GM12873 (cell line): ENCODE results near the gene PAM.

Source experiments
- CTCF ChIP-seq: IDR thresholded peaks from 2 replicates; pipeline ENCODE4 v1.5.1; 2012; ENCODE audit warnings: low read depth, mild to moderate bottlenecking, moderate library complexity, low read length, control low read depth; ENCODE audit not compliant: insufficient read depth; ENCODE audit errors: missing control alignments

PAM gene

GRCh38 chr5:102833146-102833545, 78.0 kb downstream of the PAM start:
- no peak for TF ChIP-seq CTCF

GRCh38 chr5:102834438-102834964, 79.4 kb downstream of the PAM start:
- TF ChIP-seq CTCF = no peak

- TF ChIP-seq CTCF = no peak
Observed at GRCh38 chr5:102835717-102836116, 80.6 kb downstream of the PAM start.

- no peak for TF ChIP-seq CTCF
Observed at GRCh38 chr5:102841021-102841420, 85.9 kb downstream of the PAM start.

GRCh38 chr5:102843997-102844396, 88.9 kb downstream of the PAM start:
- TF ChIP-seq CTCF = no peak

- TF ChIP-seq CTCF = no peak
Observed at GRCh38 chr5:102845041-102845440, 89.9 kb downstream of the PAM start.

GRCh38 chr5:102850503-102850902, 95.4 kb downstream of the PAM start:
- no peak for TF ChIP-seq CTCF
